SU-DHL-6 (cell line): Measurements from ENCODE around the gene MYO7B.

Source experiments
- CTCF ChIP-seq: fragments of 200-600 bp; sonication (generic); IDR thresholded peaks from one replicate; pipeline ENCODE4 v1.5.1; 2017; ENCODE audit warnings: antibody characterized with exemption, mild to moderate bottlenecking, low read length, moderate library complexity; ENCODE audit not compliant: insufficient read depth, poor library complexity, severe bottlenecking
- EZH2phosphoT487 ChIP-seq: fragments of 200-600 bp; sonication (generic), shearing (Covaris generic); conservative IDR thresholded peaks from 2 replicates; pipeline ENCODE4 v1.6.1; 2018; ENCODE audit warnings: mild to moderate bottlenecking, antibody characterized with exemption, low read length, moderate library complexity, mixed read lengths

GRCh38 chr2:127670055-127670956 is 134.8 kb downstream of the MYO7B start:
- no peak for TF ChIP-seq CTCF
- TF ChIP-seq EZH2phosphoT487, result no peak
